Measurements from ENCODE around the gene CNGB1.

Gene CNGB1

GRCh38 chr16:57925310-57925709 is 45.6 kb downstream of the CNGB1 start:
- TF ChIP-seq, protein P1, sequence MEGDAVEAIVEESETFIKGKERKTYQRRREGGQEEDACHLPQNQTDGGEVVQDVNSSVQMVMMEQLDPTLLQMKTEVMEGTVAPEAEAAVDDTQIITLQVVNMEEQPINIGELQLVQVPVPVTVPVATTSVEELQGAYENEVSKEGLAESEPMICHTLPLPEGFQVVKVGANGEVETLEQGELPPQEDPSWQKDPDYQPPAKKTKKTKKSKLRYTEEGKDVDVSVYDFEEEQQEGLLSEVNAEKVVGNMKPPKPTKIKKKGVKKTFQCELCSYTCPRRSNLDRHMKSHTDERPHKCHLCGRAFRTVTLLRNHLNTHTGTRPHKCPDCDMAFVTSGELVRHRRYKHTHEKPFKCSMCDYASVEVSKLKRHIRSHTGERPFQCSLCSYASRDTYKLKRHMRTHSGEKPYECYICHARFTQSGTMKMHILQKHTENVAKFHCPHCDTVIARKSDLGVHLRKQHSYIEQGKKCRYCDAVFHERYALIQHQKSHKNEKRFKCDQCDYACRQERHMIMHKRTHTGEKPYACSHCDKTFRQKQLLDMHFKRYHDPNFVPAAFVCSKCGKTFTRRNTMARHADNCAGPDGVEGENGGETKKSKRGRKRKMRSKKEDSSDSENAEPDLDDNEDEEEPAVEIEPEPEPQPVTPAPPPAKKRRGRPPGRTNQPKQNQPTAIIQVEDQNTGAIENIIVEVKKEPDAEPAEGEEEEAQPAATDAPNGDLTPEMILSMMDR (IDR thresholded peaks at IDR 0.05; ENCODE audit: low read depth, low read length): no peak
- H3K4me3 ChIP-seq (ENCODE audit: low read depth, low read length): no peak overlapping the region

GRCh38 chr16:57924514-57924913 is 46.4 kb downstream of the CNGB1 start:
- H3K4me3 ChIP-seq (ENCODE audit: low read depth, low read length): no peak overlapping the region
- TF ChIP-seq, protein P1 (IDR thresholded peaks at IDR 0.05; ENCODE audit: low read depth, low read length): no peak

DNA sequence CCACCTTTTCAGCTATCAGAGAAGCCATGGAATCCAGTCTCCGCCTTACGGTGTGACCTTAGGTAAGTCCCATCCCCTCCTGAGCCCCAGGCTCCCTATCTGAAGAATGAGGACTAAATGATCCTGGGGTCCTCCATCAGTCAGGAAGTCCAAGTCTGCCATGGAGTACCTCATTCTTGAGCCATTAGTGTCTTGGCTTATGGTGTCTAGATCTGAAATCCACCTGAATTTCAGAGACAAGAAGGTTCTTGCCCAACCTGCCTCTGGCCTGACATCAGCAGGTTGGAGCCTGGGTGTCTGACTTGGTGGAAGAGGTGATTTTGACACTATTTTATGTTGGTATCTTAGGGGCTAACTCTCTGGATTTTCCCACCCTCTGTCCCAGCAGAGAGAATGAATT is 47.1 kb downstream of the CNGB1 start:
- no peak overlapping the region for H3K4me3 ChIP-seq (ENCODE audit: low read depth, low read length)
- TF ChIP-seq, protein P1 (IDR thresholded peaks at IDR 0.05; ENCODE audit: low read depth, low read length): no peak

DNA sequence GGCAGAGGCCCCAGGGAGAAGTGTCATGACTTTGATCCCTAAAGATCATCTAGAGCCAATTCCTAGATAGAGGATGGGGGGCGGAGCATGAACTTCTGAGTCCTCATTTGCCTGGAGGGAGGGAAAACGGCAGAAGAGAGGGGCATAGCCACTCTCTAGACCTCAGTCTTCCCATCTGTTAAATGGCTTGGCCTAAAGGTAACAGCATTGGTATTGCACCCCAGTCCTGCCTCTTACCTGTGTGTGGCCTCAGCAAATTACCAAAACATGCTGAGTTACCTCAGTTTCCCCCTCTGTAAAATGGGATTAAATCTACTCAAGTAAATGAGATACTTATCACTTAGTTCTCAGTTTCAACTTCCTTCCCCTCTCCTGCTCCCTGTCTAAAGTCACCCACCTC is 47.5 kb downstream of the CNGB1 start:
- TF ChIP-seq, protein P1 (IDR thresholded peaks at IDR 0.05; ENCODE audit: low read depth, low read length): no peak
- no peak overlapping the region for H3K4me3 ChIP-seq (ENCODE audit: low read depth, low read length)

GRCh38 chr16:57920880-57921229 is 50.1 kb downstream of the CNGB1 start:
- TF ChIP-seq, protein P1 (IDR thresholded peaks at IDR 0.05; ENCODE audit: low read depth, low read length): no peak
- no peak overlapping the region for H3K4me3 ChIP-seq (ENCODE audit: low read depth, low read length)

GRCh38 chr16:57920215-57920879 is 50.6 kb downstream of the CNGB1 start:
- no peak overlapping the region for H3K4me3 ChIP-seq (ENCODE audit: low read depth, low read length)
- TF ChIP-seq, protein P1 (IDR thresholded peaks at IDR 0.05; ENCODE audit: low read depth, low read length): no peak

DNA sequence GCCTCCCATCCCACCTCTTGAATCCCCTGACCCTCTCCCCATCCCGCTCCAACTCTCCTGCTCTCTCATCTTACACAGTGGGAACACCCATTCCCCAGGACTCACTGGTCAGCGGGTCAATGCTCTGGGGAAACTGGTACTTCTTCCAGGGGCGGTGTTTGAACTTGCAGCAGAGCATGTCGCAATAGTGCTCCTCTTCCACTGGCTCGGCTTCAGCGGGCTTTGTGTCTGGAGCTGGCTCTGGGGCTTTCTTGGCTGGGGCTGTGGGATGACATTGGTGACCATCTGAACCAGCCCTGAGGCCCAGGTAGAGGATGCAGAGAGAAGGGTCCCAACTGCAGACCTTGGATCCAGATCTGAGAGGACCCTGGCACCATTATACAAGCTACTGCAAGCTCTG is 51.9 kb downstream of the CNGB1 start:
- H3K4me3 ChIP-seq (ENCODE audit: low read depth, low read length): no peak overlapping the region
- TF ChIP-seq, protein P1 (IDR thresholded peaks at IDR 0.05; ENCODE audit: low read depth, low read length): no peak

Measured in WI38 (cell line).